ENCODE data around the gene S100A16. TPM values are rescaled to one million over a fixed set of nuclear protein-coding genes. Genes with fewer than 3 reads are reported as not detected.

Gene S100A16
- total RNA-seq, 2 experiments from 2014 or later: not detected

DNA sequence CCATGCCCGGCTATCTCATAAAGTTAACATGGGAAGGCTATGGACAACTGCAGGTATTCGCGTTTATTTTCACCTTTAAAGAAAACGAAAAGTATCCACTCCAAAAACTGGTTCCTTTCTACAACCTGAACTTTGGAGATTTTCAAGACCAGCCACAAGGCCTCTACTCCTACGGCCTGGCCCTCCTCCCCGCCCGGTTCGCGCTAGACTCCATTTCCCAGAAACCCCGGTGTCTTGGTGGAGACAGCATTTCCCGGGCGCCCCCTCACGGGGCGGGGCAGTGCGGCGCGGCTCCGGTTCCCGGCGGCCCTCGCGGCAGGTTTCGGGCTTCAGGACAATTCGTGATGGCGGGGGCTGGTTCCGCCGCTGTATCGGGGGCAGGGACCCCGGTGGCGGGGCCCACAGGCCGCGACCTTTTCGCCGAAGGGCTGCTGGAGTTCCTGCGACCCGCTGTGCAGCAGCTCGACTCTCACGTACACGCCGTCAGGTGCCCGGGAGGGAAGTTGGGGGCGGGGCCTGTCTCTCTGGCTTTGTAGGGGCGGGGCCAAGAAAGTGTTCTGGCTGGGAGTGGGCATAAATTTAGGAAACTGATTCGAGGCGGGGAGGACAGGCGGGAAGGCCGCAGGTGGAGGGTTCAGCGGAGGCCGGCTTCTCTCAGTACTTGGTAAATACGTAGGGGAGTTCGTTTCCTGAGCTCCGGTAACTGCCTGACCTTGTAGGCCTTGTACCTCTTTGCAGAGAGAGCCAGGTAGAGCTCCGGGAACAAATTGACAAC is 45.6 kb upstream of the S100A16 start, which contains the start of gene SNAPIN:
SNAPIN (plus strand) TSS at position 304 of the 775 bp plus-strand sequence; CDS start at position 345, 41 bp downstream.
- Histone ChIP-seq H3K9me2 (ENCODE audit: insufficient read depth, low read length) (no peaks in the 10 kb centered on the region), H4K20me1 (ENCODE audit: insufficient read depth, low read length) (peaks cover 6% of the 10 kb centered on the region; the same call in 1 of the 2 replicates), H3K4me2 (ENCODE audit: low read length) (peak within 1 kb of the TSS; percentile 94), H3K79me2 (ENCODE audit: insufficient read depth, low read depth, low read length) (peaks cover 12% of the 10 kb centered on the region), H3K36me3 (ENCODE audit: insufficient read depth, low read length) (peaks cover 37% of the 10 kb centered on the region), H3K4me3 (ENCODE audit: low read depth, low read length, poor library complexity, severe bottlenecking) (peak within 1 kb of the TSS; percentile 96), H3K4me1 (ENCODE audit: insufficient read depth, low read length, poor library complexity, severe bottlenecking) (peaks cover 18% of the 10 kb centered on the region), H3K9me3 (ENCODE audit: low read length) (no peaks in the 10 kb centered on the region), H3K27ac (ENCODE audit: low read depth, low read length, poor library complexity, severe bottlenecking) (peak within 1 kb of the TSS; percentile 68), H2AFZ (ENCODE audit: low read length) (peak within 1 kb of the TSS; percentile 77)
- TF ChIP-seq, protein P1, sequence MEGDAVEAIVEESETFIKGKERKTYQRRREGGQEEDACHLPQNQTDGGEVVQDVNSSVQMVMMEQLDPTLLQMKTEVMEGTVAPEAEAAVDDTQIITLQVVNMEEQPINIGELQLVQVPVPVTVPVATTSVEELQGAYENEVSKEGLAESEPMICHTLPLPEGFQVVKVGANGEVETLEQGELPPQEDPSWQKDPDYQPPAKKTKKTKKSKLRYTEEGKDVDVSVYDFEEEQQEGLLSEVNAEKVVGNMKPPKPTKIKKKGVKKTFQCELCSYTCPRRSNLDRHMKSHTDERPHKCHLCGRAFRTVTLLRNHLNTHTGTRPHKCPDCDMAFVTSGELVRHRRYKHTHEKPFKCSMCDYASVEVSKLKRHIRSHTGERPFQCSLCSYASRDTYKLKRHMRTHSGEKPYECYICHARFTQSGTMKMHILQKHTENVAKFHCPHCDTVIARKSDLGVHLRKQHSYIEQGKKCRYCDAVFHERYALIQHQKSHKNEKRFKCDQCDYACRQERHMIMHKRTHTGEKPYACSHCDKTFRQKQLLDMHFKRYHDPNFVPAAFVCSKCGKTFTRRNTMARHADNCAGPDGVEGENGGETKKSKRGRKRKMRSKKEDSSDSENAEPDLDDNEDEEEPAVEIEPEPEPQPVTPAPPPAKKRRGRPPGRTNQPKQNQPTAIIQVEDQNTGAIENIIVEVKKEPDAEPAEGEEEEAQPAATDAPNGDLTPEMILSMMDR (conservative IDR thresholded peaks at IDR 0.05; ENCODE audit: low read length): 0 out of 2 replicates have a peak, but pooled peaks have one; percentile 24
- TF ChIP-seq EZH2phosphoT487 (IDR thresholded peaks at IDR 0.05; ENCODE audit: borderline replicate concordance, low read depth, low read length): no peak
- ChIA-PET POLR2A (interaction anchor here (0.7 to 1.3 kb wide), 6 partner anchors 8 to 25 kb away, joined by 3 to 5 read pairs (median 4); partner anchors contain the start of gene CHTOP), CTCF (ENCODE audit: unreplicated experiment) (interaction anchor here (0.5 to 0.6 kb wide), 2 partner anchors 24 to 60 kb away, joined by 3 read pairs; partner anchors contain the start of gene CHTOP)
- no TSS peak for BruUV-seq (replicated peaks)
- intact Hi-C loops (cut with micrococcal nuclease; ENCODE audit: unreplicated experiment): loop anchor here (2.0 to 5.0 kb wide), 3 partner anchors 24 to 86 kb away; partner anchors contain the start of gene CHTOP
- DNase-seq (ENCODE audit: low spot score): peak; percentile 91

DNA sequence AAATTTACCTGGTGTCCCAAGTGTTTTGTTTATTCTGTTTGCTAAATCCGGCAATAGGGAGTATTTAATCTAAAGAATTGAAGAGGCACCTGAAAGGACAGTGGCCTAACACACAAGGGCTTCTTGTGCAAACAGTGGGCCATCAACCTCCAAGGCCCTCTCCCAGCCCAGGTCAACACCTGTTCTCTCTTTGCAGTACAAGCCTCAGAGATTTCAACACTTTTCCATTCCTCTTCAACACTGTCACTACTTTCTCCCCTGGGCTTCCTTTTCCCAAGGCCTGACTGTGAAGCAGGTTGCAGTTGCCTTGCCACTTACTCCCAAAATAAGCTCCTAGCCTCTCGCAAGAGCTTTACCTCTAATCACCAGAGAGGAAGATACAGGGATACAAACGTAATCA is 42.4 kb upstream of the S100A16 start:
- Histone ChIP-seq H3K4me1 (ENCODE audit: insufficient read depth, low read length, poor library complexity, severe bottlenecking) (peaks cover 18% of the 10 kb centered on the region), H3K4me3 (ENCODE audit: low read depth, low read length, poor library complexity, severe bottlenecking) (no peak overlapping the region), H3K9me3 (ENCODE audit: low read length) (no peaks in the 10 kb centered on the region), H4K20me1 (ENCODE audit: insufficient read depth, low read length) (peaks cover 6% of the 10 kb centered on the region; the same call in 1 of the 2 replicates), H3K9me2 (ENCODE audit: insufficient read depth, low read length) (no peaks in the 10 kb centered on the region), H3K4me2 (ENCODE audit: low read length) (no peak overlapping the region), H2AFZ (ENCODE audit: low read length) (no peak overlapping the region), H3K79me2 (ENCODE audit: insufficient read depth, low read depth, low read length) (peaks cover 12% of the 10 kb centered on the region), H3K36me3 (ENCODE audit: insufficient read depth, low read length) (peaks cover 5% of the 10 kb centered on the region; the same call in 1 of the 2 replicates), H3K27ac (ENCODE audit: low read depth, low read length, poor library complexity, severe bottlenecking) (no peak overlapping the region)
- no TSS peak for BruUV-seq (replicated peaks)
- intact Hi-C loops (cut with micrococcal nuclease; ENCODE audit: unreplicated experiment): loop anchor here (5.0 kb wide), 1 partner anchor 83 kb away; no protein-coding TSS in a partner anchor
- ChIA-PET CTCF (ENCODE audit: unreplicated experiment) (no interaction called here), POLR2A (no interaction called here)
- DNase-seq (ENCODE audit: low spot score): no peak
- no peak for TF ChIP-seq EZH2phosphoT487 (IDR thresholded peaks at IDR 0.05; ENCODE audit: borderline replicate concordance, low read depth, low read length)
- TF ChIP-seq, protein P1 (conservative IDR thresholded peaks at IDR 0.05; ENCODE audit: low read length): no peak
